Measurements from ENCODE around the gene NDOR1. TPM values are rescaled to one million over a fixed set of nuclear protein-coding genes. Genes with fewer than 3 reads are reported as not detected.

Gene NDOR1
- total RNA-seq, 2 donors from 2014 or later, result 6.6 TPM

GRCh38 chr9:137243626-137244485 is 38.4 kb downstream of the NDOR1 start:
- TF ChIP-seq, protein P1, sequence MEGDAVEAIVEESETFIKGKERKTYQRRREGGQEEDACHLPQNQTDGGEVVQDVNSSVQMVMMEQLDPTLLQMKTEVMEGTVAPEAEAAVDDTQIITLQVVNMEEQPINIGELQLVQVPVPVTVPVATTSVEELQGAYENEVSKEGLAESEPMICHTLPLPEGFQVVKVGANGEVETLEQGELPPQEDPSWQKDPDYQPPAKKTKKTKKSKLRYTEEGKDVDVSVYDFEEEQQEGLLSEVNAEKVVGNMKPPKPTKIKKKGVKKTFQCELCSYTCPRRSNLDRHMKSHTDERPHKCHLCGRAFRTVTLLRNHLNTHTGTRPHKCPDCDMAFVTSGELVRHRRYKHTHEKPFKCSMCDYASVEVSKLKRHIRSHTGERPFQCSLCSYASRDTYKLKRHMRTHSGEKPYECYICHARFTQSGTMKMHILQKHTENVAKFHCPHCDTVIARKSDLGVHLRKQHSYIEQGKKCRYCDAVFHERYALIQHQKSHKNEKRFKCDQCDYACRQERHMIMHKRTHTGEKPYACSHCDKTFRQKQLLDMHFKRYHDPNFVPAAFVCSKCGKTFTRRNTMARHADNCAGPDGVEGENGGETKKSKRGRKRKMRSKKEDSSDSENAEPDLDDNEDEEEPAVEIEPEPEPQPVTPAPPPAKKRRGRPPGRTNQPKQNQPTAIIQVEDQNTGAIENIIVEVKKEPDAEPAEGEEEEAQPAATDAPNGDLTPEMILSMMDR (IDR thresholded peaks at IDR 0.05), result no peak
- no peaks in the 10 kb centered on the region for H3K27me3 ChIP-seq
- no peak overlapping the region for H3K27ac ChIP-seq
- H3K9me3 ChIP-seq, result no peaks in the 10 kb centered on the region
- no peak overlapping the region for H3K4me3 ChIP-seq
- peaks cover 0 to 40% of the 10 kb centered on the region in 2 donors for H3K4me1 ChIP-seq
- no peak for DNase-seq (ENCODE audit: low spot score)
- peaks cover 23% of the 10 kb centered on the region for H3K36me3 ChIP-seq

GRCh38 chr9:137244486-137245449 is 39.3 kb downstream of the NDOR1 start:
- TF ChIP-seq, protein P1 (IDR thresholded peaks at IDR 0.05), result no peak
- no peak overlapping the region for H3K27ac ChIP-seq

DNA sequence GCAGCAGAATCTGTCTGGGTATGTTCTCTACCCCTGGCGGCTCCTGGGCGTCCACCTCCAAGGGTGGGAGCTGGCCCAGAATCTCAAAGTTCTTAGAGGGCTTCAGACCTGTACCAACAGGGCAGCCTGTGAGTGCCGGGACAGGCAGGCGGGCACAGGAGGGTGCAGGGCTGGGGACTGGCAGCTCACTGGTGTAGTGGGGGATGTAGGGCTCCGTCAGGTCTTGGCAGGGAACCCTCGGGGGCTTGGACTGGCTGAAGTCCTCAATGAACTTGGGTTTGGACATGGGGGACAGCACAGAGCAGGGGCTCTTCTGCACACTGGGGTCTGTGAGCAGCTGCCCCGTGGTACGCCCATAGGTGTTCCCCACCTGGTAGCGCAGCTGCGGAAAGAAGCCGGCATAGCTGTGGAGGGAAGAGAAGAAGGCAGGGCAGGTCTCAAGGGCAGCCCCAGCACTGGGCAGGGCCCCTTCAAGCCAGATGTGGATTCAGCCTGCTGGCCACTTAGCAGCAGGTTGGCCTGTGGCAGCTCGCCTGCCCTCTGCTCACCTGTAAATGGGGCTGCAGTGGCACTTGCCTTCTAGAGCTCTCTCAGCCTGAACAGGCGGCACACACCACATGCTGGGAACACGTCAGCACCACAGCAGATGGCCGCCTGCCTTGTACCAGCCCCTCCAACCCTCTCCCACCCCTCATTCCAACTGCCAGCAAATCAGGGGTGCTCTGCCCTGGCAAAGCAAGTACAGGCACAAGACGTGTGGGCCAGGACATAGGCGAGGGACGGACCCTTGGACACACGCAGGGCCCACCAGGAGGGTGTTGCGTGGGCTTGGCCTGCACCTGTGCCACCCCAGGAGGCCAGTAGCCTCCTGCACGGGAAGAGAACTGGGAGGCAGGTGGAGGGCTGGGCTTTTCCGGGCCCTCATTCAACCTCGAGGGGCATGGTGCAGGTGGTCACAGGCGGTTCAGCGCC is 40.2 kb downstream of the NDOR1 start:
- no peak for DNase-seq (ENCODE audit: low spot score)
- Histone ChIP-seq H3K27me3 (no peaks in the 10 kb centered on the region), H3K27ac (no peak overlapping the region), H3K4me3 (no peak overlapping the region), H3K9me3 (no peaks in the 10 kb centered on the region), H3K4me1 (peaks cover 0 to 39% of the 10 kb centered on the region in 2 donors), H3K36me3 (peaks cover 23% of the 10 kb centered on the region)
- TF ChIP-seq, protein P1 (IDR thresholded peaks at IDR 0.05), result no peak

More at GRCh38 chr9:137244486-137245449, 39.3 kb downstream of the NDOR1 start:
- peaks cover 23% of the 10 kb centered on the region for H3K36me3 ChIP-seq
- H3K27me3 ChIP-seq, result no peaks in the 10 kb centered on the region
- H3K9me3 ChIP-seq, result no peaks in the 10 kb centered on the region
- no peak for DNase-seq (ENCODE audit: low spot score)
- H3K4me1 ChIP-seq, result peaks cover 0 to 33% of the 10 kb centered on the region in 2 donors
- no peak overlapping the region for H3K4me3 ChIP-seq

DNA sequence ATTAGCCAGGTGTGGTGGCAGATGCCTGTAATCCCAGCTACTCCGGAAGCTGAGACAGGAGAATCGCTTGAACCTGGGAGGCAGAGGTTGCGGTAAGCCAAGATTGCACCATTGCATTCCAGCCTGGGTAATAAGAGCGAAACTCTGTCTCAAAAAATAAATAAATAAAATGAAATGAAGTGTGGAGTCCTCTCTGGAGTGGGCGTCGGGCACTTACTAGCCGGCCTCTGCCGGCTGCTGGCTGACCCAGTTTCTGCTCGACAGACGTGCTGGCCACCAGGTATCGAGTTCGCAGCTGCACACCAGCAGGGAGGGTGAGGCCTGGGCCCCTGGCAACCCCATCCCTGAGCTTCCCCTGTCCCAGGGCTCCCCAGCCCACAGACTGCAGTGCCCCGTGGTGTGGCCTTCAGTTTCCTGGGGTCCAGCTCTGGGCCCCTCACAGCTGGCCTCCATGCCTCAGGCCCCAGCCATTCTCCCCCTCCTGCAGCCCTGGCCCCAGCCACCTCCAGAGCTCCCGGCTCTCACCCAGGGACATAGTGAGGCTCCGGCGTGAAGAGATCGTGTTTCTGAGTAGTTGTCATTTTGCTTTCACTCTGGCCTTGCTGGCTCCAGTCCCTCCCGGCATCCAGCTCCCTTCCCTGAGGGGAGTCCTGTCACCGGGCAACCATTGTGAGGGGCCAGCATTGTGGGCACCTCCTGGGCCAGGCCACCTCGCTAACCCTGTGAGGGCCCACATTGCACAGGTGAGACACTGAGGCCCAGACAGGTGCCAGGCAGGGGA is 41.8 kb downstream of the NDOR1 start:
- TF ChIP-seq, protein P1 (IDR thresholded peaks at IDR 0.05), result no peak

More for the DNA sequence above, 41.8 kb downstream of the NDOR1 start:
- Histone ChIP-seq H3K27ac (no peak overlapping the region), H3K9me3 (no peaks in the 10 kb centered on the region), H3K4me1 (peaks cover 0 to 36% of the 10 kb centered on the region in 2 donors), H3K36me3 (peaks cover 16% of the 10 kb centered on the region), H3K4me3 (no peak overlapping the region), H3K27me3 (no peaks in the 10 kb centered on the region)
- DNase-seq (ENCODE audit: low spot score), result no peak
